NB4 (cell line): ENCODE results near the gene CDC7.

Source experiments
- CTCF ChIP-seq: IDR thresholded peaks from one replicate; pipeline ENCODE4 v1.5.1; 2012; ENCODE audit warnings: low read depth, low read length
- POLR2A ChIP-seq: IDR thresholded peaks from 2 replicates; pipeline ENCODE4 v1.6.1; 2011; ENCODE audit warnings: mild to moderate bottlenecking; ENCODE audit not compliant: insufficient read length; ENCODE audit errors: extremely low read depth

GRCh38 chr1:91557826-91558225 lies 57.2 kb downstream of the CDC7 start:
- TF ChIP-seq CTCF (no peak), POLR2A (no peak)
